ENCODE results near the gene COQ8A.

Gene COQ8A

GRCh38 chr1:226940029-226940805 is at the start of gene COQ8A:
COQ8A (plus strand) TSS chr1:226940294; CDS start chr1:226961386, 21,092 bp downstream.
- peak within 1 kb of the TSS; percentile 73 for H3K4me3 ChIP-seq
- TF ChIP-seq, protein P1, sequence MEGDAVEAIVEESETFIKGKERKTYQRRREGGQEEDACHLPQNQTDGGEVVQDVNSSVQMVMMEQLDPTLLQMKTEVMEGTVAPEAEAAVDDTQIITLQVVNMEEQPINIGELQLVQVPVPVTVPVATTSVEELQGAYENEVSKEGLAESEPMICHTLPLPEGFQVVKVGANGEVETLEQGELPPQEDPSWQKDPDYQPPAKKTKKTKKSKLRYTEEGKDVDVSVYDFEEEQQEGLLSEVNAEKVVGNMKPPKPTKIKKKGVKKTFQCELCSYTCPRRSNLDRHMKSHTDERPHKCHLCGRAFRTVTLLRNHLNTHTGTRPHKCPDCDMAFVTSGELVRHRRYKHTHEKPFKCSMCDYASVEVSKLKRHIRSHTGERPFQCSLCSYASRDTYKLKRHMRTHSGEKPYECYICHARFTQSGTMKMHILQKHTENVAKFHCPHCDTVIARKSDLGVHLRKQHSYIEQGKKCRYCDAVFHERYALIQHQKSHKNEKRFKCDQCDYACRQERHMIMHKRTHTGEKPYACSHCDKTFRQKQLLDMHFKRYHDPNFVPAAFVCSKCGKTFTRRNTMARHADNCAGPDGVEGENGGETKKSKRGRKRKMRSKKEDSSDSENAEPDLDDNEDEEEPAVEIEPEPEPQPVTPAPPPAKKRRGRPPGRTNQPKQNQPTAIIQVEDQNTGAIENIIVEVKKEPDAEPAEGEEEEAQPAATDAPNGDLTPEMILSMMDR (IDR thresholded peaks at IDR 0.05): no peak
- peak within 1 kb of the TSS; percentile 97 to 100 for H3K27ac ChIP-seq
- DNase-seq (ENCODE audit: low spot score): peak; percentile 99

DNA sequence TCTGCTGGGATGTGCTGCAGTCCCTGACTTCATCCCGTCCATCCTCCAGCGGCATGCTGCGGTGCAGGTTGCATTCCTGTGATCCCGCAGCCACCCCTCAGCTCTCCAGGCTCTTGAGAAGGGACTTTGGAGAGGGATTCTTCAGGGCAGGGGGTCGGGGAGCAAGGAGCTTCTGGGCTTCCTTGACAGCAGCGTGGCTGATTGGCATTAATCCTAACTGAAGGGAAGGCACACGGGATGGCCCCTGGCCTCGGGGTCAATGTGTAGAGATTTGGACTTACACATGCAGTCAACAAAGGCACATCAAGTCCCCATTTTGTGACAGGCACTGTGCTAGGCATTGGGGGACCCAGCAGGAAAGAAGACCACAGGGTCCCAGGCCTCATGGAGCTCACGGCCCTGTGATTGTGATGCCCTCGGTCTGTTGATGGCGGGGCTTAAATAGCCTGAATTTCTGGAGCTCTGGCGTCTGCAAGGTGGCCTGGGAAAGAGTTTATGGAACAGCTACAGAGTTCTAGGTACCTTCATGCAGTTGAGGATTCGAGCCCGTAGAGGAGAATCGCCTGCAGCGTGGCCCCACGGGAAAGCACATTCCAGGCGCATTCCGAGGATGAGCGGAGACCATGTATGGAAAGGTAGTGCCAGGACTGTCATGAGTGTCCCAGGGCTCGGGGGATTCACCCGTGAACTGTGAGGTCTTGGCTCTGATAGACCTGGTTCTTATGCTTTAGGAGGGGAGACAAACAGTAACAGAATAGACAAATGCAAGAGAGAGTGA is 49.6 kb upstream of the COQ8A start:
- DNase-seq (ENCODE audit: low spot score): no peak
- Histone ChIP-seq H3K27ac (no peak overlapping the region), H3K4me3 (no peak overlapping the region)
- TF ChIP-seq, protein P1 (IDR thresholded peaks at IDR 0.05): no peak

DNA sequence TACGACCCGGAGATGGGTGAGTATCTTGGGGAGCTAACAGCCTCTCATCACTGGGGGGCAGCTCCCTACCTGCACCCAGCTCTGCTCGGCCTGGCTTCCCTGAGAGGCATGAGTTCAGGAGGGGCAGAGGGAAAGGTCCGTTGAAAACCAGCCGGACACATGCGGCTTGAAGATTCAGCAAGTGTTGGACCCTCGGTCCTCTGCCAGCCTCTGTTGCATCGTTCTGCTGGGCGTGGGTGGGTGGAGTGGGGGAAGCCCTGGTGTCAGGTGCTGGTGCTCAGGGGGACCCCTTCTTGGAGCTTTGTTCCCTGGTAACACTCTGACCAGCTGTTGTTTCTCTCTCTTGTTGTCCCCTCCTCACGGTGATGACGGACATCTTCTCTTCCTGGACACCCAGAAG is 48.7 kb upstream of the COQ8A start:
- TF ChIP-seq, protein P1 (IDR thresholded peaks at IDR 0.05): no peak

DNA sequence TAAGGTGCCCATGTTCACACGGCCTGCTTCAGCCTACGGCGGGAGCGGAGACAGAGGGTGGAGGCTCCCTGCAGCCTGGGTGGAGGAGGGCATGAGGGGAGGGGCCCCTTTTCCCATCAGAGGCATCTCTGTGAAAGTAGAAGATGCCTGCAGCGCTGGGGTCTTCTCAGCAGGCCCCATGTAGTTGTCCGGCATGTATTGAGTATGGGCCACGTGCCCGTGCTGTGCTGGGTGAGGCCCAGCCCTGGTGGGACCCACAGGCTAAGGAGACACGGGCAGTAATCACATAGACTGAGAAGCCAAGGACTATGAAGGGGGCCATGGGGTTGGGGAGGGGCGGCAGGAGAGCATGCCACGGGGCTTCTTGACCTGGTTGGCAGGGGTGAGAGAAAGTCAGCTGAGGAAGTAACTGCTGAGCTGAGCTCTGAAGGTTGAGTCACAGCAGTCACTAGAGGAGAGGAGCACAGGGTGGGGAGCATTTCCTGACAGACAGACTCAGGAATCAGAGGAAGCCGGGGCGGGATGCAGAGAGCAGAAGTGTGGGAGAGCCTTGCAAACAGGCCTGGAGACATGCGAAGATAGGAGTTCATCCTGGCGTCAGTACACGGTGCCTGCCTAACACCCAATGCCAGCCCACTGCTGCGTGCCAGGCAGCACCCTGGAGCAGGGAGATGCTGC is 48.1 kb upstream of the COQ8A start:
- H3K27ac ChIP-seq: no peak overlapping the region
- no peak for DNase-seq (ENCODE audit: low spot score)
- H3K4me3 ChIP-seq: no peak overlapping the region
- TF ChIP-seq, protein P1 (IDR thresholded peaks at IDR 0.05): no peak

More for the DNA sequence above, 48.7 kb upstream of the COQ8A start:
- no peak for DNase-seq (ENCODE audit: low spot score)
- Histone ChIP-seq H3K27ac (no peak overlapping the region), H3K4me3 (no peak overlapping the region)

DNA sequence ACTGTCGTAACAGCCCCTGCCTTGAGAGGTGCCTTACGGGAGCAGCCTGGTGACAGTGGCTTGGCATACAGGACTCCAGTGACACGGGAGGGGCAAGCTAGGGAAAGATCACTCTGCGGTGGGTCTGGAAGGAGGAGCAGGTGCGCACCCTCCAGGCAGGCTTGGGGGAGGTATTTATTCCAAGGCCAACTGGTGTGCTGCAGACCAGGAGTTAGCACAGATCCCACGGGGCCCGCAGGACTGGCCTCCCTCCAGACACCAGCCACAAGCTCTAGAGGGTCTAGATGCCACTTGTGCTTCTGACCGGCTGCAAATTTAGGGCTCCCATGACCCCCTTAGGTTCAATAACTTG is 47.6 kb upstream of the COQ8A start:
- H3K27ac ChIP-seq: no peak overlapping the region
- no peak overlapping the region for H3K4me3 ChIP-seq
- TF ChIP-seq, protein P1 (IDR thresholded peaks at IDR 0.05): no peak
- DNase-seq (ENCODE audit: low spot score): no peak

GRCh38 chr1:226893936-226894335 is 46.2 kb upstream of the COQ8A start:
- Histone ChIP-seq H3K27ac (no peak overlapping the region), H3K4me3 (no peak overlapping the region)
- TF ChIP-seq, protein P1 (IDR thresholded peaks at IDR 0.05): no peak
- DNase-seq (ENCODE audit: low spot score): no peak

Measured in coronary artery (tissue), 2 donors.